Smooth muscle cell (in vitro differentiated cells): ENCODE measurements around the gene WDR53. TPM values are rescaled to one million over a fixed set of nuclear protein-coding genes. Genes with fewer than 3 reads are reported as not detected.
"Not testable (repeated sequence)": the region's sequence is repeated elsewhere in the genome, so short reads cannot be mapped to it uniquely, and the experiment has no call there.

Experiments
- DNase-seq: peaks from one replicate; lab custom pipeline; 2025; ENCODE audit not compliant: unreplicated experiment; lab: John Stamatoyannopoulos, UW
- H2AFZ ChIP-seq: fragments of 200-600 bp; sonication (generic); 2 replicates; pipeline ENCODE4 v1.6.0; 2016; ENCODE audit warnings: antibody characterized with exemption, low read depth, mild to moderate bottlenecking
- H3F3A ChIP-seq: fragments of 200-600 bp; sonication (generic); 2 replicates; pipeline ENCODE4 v1.6.0; 2017; ENCODE audit warnings: antibody characterized with exemption, low read depth
- H3K27ac ChIP-seq: fragments of 200-600 bp; sonication (generic); 2 replicates; pipeline ENCODE4 v1.5.1; 2016; ENCODE audit warnings: low read depth, mild to moderate bottlenecking
- H3K27me3 ChIP-seq: fragments of 200-600 bp; sonication (generic); 2 replicates; pipeline ENCODE4 v1.6.1; 2016; ENCODE audit warnings: low read depth, mild to moderate bottlenecking
- H3K36me3 ChIP-seq: fragments of 200-600 bp; sonication (generic); 2 replicates; pipeline ENCODE4 v1.5.1; 2016; ENCODE audit warnings: low read depth
- H3K4me1 ChIP-seq: fragments of 200-600 bp; sonication (generic); 2 replicates; pipeline ENCODE4 v1.5.1; 2016; ENCODE audit warnings: low read depth
- H3K4me2 ChIP-seq: fragments of 200-600 bp; sonication (generic); 2 replicates; pipeline ENCODE4 v1.6.0; 2016; ENCODE audit warnings: mild to moderate bottlenecking
- H3K4me3 ChIP-seq: fragments of 200-600 bp; sonication (generic); 2 replicates; pipeline ENCODE4 v1.5.1; 2016; ENCODE audit warnings: mild to moderate bottlenecking
- H3K79me2 ChIP-seq: fragments of 200-600 bp; sonication (generic); 2 replicates; pipeline ENCODE4 v1.6.0; 2016; ENCODE audit warnings: low read depth, mild to moderate bottlenecking
- H3K9ac ChIP-seq: fragments of 200-600 bp; sonication (generic); 2 replicates; pipeline ENCODE4 v1.6.0; 2016; ENCODE audit warnings: low read depth
- H3K9me3 ChIP-seq: fragments of 200-600 bp; sonication (generic); replicated peaks from 2 replicates; pipeline ENCODE4 v1.5.1; 2016; ENCODE audit warnings: low read depth
- H4K20me1 ChIP-seq: fragments of 200-600 bp; sonication (generic); 2 replicates; pipeline ENCODE4 v1.6.0; 2016; ENCODE audit warnings: low read depth
- WGBS: methylation state at CpG from one replicate; pipeline ENCODE4 v1.1.7; 2016; ENCODE audit warnings: low lambda C conversion rate; 5-methylcytosine and 5-hydroxymethylcytosine counted together
- polyA plus RNA-seq: library from polyadenylated mRNA; unstranded; fragments of >200 nt; fragmentation: Nextera tagmentation; extraction: Ambion mirVana; gene quantifications from 2 replicates; pipeline ENCODE4 v1.2.1, GENCODE V29; 2016
- total RNA-seq: library from RNA; depleted of rRNA; stranded (reverse); fragments of >200 nt; gene quantifications from 2 replicates; pipeline ENCODE4 v1.2.3, GENCODE V29; 2014
- TF ChIP-seq, protein P1 (sequence below): fragments of 200-600 bp; sonication (generic); IDR thresholded peaks from 2 replicates; pipeline ENCODE4 v1.5.1; 2017; ENCODE audit warnings: borderline replicate concordance, mild to moderate bottlenecking, antibody characterized with exemption; ENCODE audit not compliant: insufficient read depth, poor library complexity, severe bottlenecking

The WDR53 gene
- total and polyA plus RNA-seq, 2 experiments from 2014 or later = 7.9 to 11.5 TPM

DNA sequence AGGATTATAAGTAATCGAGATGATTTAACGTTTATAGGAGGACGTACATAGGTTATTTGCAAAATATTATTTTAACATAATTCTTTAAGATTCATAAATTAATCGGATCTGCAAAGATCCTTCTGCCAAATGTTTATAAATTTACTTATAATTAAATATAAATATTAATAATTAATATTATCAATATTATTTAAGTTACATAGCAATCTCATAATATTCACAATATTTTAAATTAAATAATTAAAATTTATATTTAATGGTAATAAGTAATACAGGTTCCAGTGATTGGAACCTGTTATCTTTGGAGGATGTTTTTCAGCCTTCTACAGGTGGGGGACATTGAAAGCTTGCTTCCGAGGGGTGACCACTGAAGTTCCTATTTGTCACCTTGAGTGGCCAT is 16.1 kb downstream of the WDR53 start:
- Histone ChIP-seq H3K79me2 (no peaks in the 10 kb centered on the region), H3K4me3 (no peak overlapping the region), H3K4me1 (no peaks in the 10 kb centered on the region), H2AFZ (no peak overlapping the region), H3K4me2 (no peak overlapping the region), H3K9me3 (no peaks in the 10 kb centered on the region), H3K27me3 (no peaks in the 10 kb centered on the region), H3K36me3 (no peaks in the 10 kb centered on the region), H4K20me1 (no peaks in the 10 kb centered on the region), H3K9ac (no peak overlapping the region), H3F3A (no peaks in the 10 kb centered on the region), H3K27ac (no peak overlapping the region)
- WGBS = 98% methylated on average over 5 of the region's 5 CpGs
- no peak for DNase-seq
- TF ChIP-seq, protein P1, sequence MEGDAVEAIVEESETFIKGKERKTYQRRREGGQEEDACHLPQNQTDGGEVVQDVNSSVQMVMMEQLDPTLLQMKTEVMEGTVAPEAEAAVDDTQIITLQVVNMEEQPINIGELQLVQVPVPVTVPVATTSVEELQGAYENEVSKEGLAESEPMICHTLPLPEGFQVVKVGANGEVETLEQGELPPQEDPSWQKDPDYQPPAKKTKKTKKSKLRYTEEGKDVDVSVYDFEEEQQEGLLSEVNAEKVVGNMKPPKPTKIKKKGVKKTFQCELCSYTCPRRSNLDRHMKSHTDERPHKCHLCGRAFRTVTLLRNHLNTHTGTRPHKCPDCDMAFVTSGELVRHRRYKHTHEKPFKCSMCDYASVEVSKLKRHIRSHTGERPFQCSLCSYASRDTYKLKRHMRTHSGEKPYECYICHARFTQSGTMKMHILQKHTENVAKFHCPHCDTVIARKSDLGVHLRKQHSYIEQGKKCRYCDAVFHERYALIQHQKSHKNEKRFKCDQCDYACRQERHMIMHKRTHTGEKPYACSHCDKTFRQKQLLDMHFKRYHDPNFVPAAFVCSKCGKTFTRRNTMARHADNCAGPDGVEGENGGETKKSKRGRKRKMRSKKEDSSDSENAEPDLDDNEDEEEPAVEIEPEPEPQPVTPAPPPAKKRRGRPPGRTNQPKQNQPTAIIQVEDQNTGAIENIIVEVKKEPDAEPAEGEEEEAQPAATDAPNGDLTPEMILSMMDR = no peak

DNA sequence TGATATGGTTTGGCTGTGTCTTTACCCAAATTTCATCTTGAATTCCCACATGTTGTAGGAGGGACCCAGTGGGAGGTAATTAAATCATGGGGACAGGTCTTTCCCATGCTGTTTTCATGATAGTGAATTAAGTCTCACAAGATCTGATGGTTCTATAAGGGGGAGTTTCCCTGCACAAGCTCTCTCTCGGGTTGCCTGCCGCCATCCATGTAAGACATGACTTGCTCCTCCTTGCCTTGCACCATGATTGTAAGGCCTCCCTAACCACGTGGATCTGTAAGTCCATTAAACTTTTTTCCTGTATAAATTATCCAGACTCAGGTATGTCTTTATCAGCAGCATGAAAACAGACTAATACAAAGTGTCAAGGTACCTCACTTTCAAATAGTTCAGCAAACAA is 18.2 kb downstream of the WDR53 start:
- H3K4me2 ChIP-seq, H3K27ac ChIP-seq, H3K9ac ChIP-seq, H3F3A ChIP-seq, H4K20me1 ChIP-seq, H2AFZ ChIP-seq, H3K4me3 ChIP-seq, H3K9me3 ChIP-seq, DNase-seq, H3K36me3 ChIP-seq, H3K4me1 ChIP-seq, H3K79me2 ChIP-seq, H3K27me3 ChIP-seq: not testable (repeated sequence)
- WGBS = 93% methylated on average over 3 of the region's 3 CpGs

DNA sequence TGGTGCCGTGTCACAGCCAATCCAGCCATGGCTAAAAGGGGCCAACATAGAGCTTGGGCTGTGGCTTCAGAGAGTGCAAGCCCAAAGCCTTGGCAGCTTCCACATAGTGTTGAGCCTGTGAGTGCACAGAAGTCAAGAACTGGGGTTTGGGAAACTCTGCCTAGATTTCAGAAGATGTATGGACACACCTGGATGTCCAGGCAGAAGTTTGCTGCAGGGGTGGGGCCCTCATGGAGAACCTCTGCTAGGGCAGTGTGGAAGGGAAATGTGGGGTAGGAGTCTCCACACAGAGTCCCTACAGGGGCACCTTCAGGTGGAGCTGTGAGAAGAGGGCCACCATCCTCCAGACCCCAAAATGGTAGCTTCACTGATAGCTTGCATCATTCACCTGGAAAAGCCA is 19.0 kb downstream of the WDR53 start:
- WGBS = 96% methylated on average over 1 of the region's 1 CpG
- not testable (repeated sequence) for H3K79me2 ChIP-seq, H3K27ac ChIP-seq, H3K36me3 ChIP-seq, H3K9ac ChIP-seq, H2AFZ ChIP-seq, H3K27me3 ChIP-seq, H3K9me3 ChIP-seq, H3K4me2 ChIP-seq, H4K20me1 ChIP-seq, H3K4me3 ChIP-seq, H3F3A ChIP-seq, H3K4me1 ChIP-seq, DNase-seq

DNA sequence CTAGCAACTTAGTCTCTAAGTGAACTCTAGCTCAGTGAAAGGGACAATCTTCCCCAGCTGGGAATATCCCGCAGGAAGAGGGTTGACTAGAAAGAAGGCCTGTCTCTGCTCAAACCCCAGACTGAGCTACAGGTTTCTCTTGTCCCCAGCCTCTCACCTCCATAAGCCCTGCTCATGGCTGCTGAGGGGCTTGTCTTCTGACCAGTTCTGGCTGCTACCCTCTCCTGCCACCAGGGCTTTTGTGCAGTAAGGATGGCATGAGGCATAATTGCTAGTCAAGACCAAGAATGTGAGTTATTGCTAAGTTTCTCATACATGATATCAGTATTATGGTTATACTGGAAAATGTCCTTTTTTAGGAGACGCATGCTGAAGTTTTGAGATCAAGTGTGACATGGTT is 21.3 kb downstream of the WDR53 start:
- Histone ChIP-seq H3K27ac (no peak overlapping the region), H3K4me3 (no peak overlapping the region), H3K79me2 (no peaks in the 10 kb centered on the region), H3K27me3 (no peaks in the 10 kb centered on the region), H3K9ac (no peak overlapping the region), H3K4me1 (no peaks in the 10 kb centered on the region), H2AFZ (no peak overlapping the region), H3K9me3 (no peaks in the 10 kb centered on the region), H4K20me1 (no peaks in the 10 kb centered on the region), H3F3A (no peaks in the 10 kb centered on the region), H3K4me2 (no peak overlapping the region), H3K36me3 (no peaks in the 10 kb centered on the region)
- 97% methylated on average over 2 of the region's 2 CpGs for WGBS
- TF ChIP-seq, protein P1 = no peak
- DNase-seq = no peak

DNA sequence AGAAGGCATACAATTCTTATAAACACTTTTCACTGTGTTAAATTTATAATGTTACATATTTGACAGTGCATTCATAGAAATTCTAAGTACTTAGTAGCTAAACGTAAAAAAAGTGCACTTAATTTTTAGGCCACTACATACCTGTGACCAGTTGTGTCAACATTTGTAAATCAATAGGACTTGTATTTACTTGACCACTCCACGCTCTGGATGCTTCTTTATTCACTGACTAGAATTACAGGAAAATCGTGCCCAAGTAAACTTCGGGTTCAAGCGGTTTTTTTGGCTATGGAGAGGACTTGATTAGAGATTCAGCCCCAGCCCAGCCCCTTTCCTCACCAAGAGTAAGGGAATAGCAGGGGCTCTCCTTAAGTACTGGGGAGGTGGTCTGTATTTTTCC is 21.8 kb downstream of the WDR53 start:
- no peaks in the 10 kb centered on the region for H3K4me1 ChIP-seq
- 94% methylated on average over 5 of the region's 5 CpGs for WGBS
- DNase-seq = no peak

More for the DNA sequence above, 21.8 kb downstream of the WDR53 start:
- H3K27me3 ChIP-seq = no peaks in the 10 kb centered on the region
- no peak overlapping the region for H3K4me2 ChIP-seq
- no peaks in the 10 kb centered on the region for H3F3A ChIP-seq
- no peak overlapping the region for H3K4me3 ChIP-seq
- no peaks in the 10 kb centered on the region for H4K20me1 ChIP-seq
- TF ChIP-seq, protein P1 = no peak
- H3K36me3 ChIP-seq = no peaks in the 10 kb centered on the region
- no peak overlapping the region for H3K9ac ChIP-seq
- H3K79me2 ChIP-seq = no peaks in the 10 kb centered on the region
- H2AFZ ChIP-seq = no peak overlapping the region
- H3K9me3 ChIP-seq = no peaks in the 10 kb centered on the region
- H3K27ac ChIP-seq = no peak overlapping the region
